SU-DHL-6 (cell line): ENCODE measurements around the gene NSMF.
A peak's percentile ranks its signal among the peaks of the same experiment; 100 is the strongest.

Source experiments
- H2AFZ ChIP-seq: fragments of 200-600 bp; sonication (generic); 2 replicates; pipeline ENCODE4 v1.6.1; 2014; ENCODE audit warnings: low read depth, mild to moderate bottlenecking, moderate library complexity, mixed read lengths, antibody characterized with exemption, low read length; ENCODE audit not compliant: severe bottlenecking
- H3F3A ChIP-seq: fragments of 200-600 bp; shearing (Covaris generic); 2 replicates; pipeline ENCODE4 v1.6.0; 2016; ENCODE audit warnings: antibody characterized with exemption, mild to moderate bottlenecking; ENCODE audit not compliant: insufficient read depth
- H3K27ac ChIP-seq: fragments of 200-600 bp; sonication (generic); 2 replicates; pipeline ENCODE4 v1.5.1; 2016; ENCODE audit warnings: low read depth, mild to moderate bottlenecking, low read length, moderate library complexity, mixed read lengths
- H3K27me3 ChIP-seq: fragments of 200-600 bp; sonication (generic), shearing (Covaris generic); 2 replicates; pipeline ENCODE4 v1.6.0; 2014; ENCODE audit warnings: mild to moderate bottlenecking, low read length
- H3K36me3 ChIP-seq: fragments of 200-600 bp; sonication (generic); 2 replicates; pipeline ENCODE4 v1.6.1; 2014; ENCODE audit warnings: mild to moderate bottlenecking, low read length, mixed read lengths
- H3K4me2 ChIP-seq: fragments of 300-600, 200-600 bp; shearing (Covaris generic), sonication (generic); 2 replicates; pipeline ENCODE4 v1.6.0; 2014; ENCODE audit warnings: low read length, low read depth, mild to moderate bottlenecking; ENCODE audit not compliant: poor library complexity, severe bottlenecking
- H3K4me3 ChIP-seq: fragments of 200-600 bp; sonication (generic); 2 replicates; pipeline ENCODE4 v1.5.1; 2014; ENCODE audit warnings: antibody characterized with exemption, low read length, mild to moderate bottlenecking, mixed read lengths; ENCODE audit not compliant: insufficient read depth, poor library complexity, severe bottlenecking
- H3K79me2 ChIP-seq: fragments of 200-600 bp; sonication (generic); 2 replicates; pipeline ENCODE4 v1.6.1; 2014; ENCODE audit warnings: mild to moderate bottlenecking, low read length, moderate library complexity; ENCODE audit not compliant: insufficient read depth
- H3K9ac ChIP-seq: fragments of 200-600 bp; sonication (generic); 2 replicates; pipeline ENCODE4 v1.7.0; 2014; ENCODE audit warnings: mild to moderate bottlenecking, low read length
- H3K9me2 ChIP-seq: fragments of 200-600 bp; sonication (generic); replicated peaks from 2 replicates; pipeline ENCODE4 v1.6.1; 2014; ENCODE audit warnings: low read length; ENCODE audit not compliant: insufficient read depth
- H3K9me3 ChIP-seq: fragments of 200-600 bp; sonication (generic); 2 replicates; pipeline ENCODE4 v1.6.1; 2014; ENCODE audit warnings: low read length, mixed read lengths; ENCODE audit not compliant: insufficient read depth
- H4K20me1 ChIP-seq: fragments of 200-600 bp; sonication (generic); 2 replicates; pipeline ENCODE4 v1.6.1; 2014; ENCODE audit warnings: low read depth, mild to moderate bottlenecking, antibody characterized with exemption, low read length, moderate library complexity, mixed read lengths
- EZH2phosphoT487 ChIP-seq: fragments of 200-600 bp; sonication (generic), shearing (Covaris generic); conservative IDR thresholded peaks from 2 replicates; pipeline ENCODE4 v1.6.1; 2018; ENCODE audit warnings: mild to moderate bottlenecking, antibody characterized with exemption, low read length, moderate library complexity, mixed read lengths
- TF ChIP-seq, protein P1 (sequence below): fragments of 200-600 bp; sonication (generic); IDR thresholded peaks from one replicate; pipeline ENCODE4 v1.5.1; 2017; ENCODE audit warnings: antibody characterized with exemption, mild to moderate bottlenecking, low read length, moderate library complexity; ENCODE audit not compliant: insufficient read depth, poor library complexity, severe bottlenecking

The NSMF gene

DNA sequence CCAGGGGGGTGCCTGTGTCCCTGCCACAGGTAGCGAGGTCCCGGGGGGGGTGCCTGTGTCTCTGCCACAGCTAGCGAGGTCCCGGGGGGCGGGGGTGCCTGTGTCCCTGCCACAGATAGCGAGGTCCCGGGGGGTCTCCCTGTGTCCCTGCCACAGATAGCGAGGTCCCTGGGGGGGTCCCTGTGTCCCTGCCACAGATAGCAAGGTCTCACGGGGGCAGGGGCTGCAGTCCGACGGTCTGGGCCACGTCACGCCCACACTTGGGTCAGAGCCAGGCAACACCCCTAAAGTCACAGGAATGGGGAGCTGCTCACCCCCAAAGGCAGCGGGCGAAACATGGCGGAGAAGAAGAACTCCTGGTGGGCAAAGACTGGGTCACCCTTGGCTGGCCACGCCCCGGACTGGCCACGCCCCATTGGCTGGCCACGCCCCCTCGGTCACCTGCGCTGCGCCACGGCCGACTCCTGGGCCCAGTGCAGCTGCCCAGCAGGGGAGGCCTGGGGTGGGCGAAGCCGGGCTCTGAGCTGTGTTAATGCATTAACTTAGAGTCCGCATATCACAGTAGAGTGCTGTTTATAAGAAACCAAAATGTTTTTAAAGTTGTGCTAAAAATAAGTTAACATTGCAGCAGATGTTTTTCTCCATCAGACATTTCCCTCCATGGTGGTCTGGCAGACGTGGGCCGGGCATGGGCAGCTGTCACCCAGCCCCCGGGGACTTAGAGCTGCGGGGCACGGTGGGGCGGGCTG lies 29.0 kb downstream of the NSMF start:
- H3F3A ChIP-seq, result peaks cover 26% of the 10 kb centered on the region
- H3K36me3 ChIP-seq, result no peaks in the 10 kb centered on the region
- no peaks in the 10 kb centered on the region for H3K9me3 ChIP-seq
- TF ChIP-seq, protein P1, sequence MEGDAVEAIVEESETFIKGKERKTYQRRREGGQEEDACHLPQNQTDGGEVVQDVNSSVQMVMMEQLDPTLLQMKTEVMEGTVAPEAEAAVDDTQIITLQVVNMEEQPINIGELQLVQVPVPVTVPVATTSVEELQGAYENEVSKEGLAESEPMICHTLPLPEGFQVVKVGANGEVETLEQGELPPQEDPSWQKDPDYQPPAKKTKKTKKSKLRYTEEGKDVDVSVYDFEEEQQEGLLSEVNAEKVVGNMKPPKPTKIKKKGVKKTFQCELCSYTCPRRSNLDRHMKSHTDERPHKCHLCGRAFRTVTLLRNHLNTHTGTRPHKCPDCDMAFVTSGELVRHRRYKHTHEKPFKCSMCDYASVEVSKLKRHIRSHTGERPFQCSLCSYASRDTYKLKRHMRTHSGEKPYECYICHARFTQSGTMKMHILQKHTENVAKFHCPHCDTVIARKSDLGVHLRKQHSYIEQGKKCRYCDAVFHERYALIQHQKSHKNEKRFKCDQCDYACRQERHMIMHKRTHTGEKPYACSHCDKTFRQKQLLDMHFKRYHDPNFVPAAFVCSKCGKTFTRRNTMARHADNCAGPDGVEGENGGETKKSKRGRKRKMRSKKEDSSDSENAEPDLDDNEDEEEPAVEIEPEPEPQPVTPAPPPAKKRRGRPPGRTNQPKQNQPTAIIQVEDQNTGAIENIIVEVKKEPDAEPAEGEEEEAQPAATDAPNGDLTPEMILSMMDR, result no peak
- TF ChIP-seq EZH2phosphoT487, result no peak
- peak overlapping the region; percentile 62 for H3K4me2 ChIP-seq
- H3K9me2 ChIP-seq, result no peaks in the 10 kb centered on the region
- peak overlapping the region; percentile 66 for H3K9ac ChIP-seq
- no peak overlapping the region for H2AFZ ChIP-seq
- no peaks in the 10 kb centered on the region for H4K20me1 ChIP-seq
- no peaks in the 10 kb centered on the region for H3K27me3 ChIP-seq
- H3K79me2 ChIP-seq, result no peaks in the 10 kb centered on the region
- H3K27ac ChIP-seq, result peak overlapping the region; percentile 82
- peak overlapping the region; percentile 42 for H3K4me3 ChIP-seq

GRCh38 chr9:137429546-137429890 lies 29.6 kb downstream of the NSMF start:
- H3K9ac ChIP-seq, result peak overlapping the region; percentile 66
- TF ChIP-seq, protein P1, result no peak
- TF ChIP-seq EZH2phosphoT487, result no peak
- H4K20me1 ChIP-seq, result no peaks in the 10 kb centered on the region
- H3F3A ChIP-seq, result peaks cover 32% of the 10 kb centered on the region
- H3K9me2 ChIP-seq, result no peaks in the 10 kb centered on the region
- H3K27ac ChIP-seq, result peak overlapping the region; percentile 82
- H3K79me2 ChIP-seq, result no peaks in the 10 kb centered on the region
- no peak overlapping the region for H2AFZ ChIP-seq
- H3K27me3 ChIP-seq, result no peaks in the 10 kb centered on the region
- H3K4me3 ChIP-seq, result peak overlapping the region; percentile 42
- H3K9me3 ChIP-seq, result no peaks in the 10 kb centered on the region
- H3K36me3 ChIP-seq, result no peaks in the 10 kb centered on the region
- peak overlapping the region; percentile 62 for H3K4me2 ChIP-seq

DNA sequence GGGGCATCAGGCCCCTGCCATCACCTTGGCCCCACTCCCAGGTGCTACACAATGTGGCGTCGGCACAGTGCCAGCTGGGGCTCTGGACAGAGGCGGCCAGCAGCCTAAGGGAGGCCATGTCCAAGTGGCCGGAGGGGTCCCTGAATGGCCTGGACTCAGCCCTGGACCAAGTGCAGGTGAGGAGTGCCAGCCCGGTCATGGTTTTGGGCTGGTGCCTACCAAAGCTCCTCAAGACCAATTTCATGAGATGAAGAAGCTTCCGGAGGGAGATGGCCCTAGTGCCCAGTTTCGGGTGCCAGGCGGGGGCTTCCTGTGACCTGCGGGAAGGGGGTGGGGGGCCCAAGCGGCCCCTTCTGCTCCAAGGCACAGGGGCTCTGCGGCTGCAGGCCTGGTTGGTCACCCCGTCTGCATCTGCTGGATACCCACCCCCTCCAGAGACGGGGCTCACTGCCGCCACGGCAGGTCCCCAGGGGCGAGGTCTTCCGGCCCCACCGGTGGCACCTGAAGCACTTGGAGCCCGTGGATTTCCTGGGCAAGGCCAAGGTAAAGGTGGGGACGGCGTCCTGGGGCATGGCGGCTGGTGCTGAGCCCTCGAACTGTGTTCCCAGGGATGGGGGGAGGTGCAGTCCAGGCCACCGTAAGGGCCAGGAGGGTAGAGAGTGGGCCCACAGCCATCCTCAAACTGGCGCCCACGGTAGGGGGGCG lies 30.1 kb downstream of the NSMF start:
- peak overlapping the region; percentile 82 for H3K27ac ChIP-seq
- no peaks in the 10 kb centered on the region for H3K79me2 ChIP-seq
- H2AFZ ChIP-seq, result no peak overlapping the region
- H3K4me2 ChIP-seq, result peak overlapping the region; percentile 62
- TF ChIP-seq EZH2phosphoT487, result no peak
- TF ChIP-seq, protein P1, result no peak
- no peaks in the 10 kb centered on the region for H4K20me1 ChIP-seq
- no peaks in the 10 kb centered on the region for H3K9me3 ChIP-seq
- H3K27me3 ChIP-seq, result no peaks in the 10 kb centered on the region
- H3K36me3 ChIP-seq, result no peaks in the 10 kb centered on the region
- peak overlapping the region; percentile 66 for H3K9ac ChIP-seq
- no peaks in the 10 kb centered on the region for H3K9me2 ChIP-seq
- peak overlapping the region; percentile 42 for H3K4me3 ChIP-seq
- H3F3A ChIP-seq, result peaks cover 37% of the 10 kb centered on the region
